CD14-positive monocyte (primary cell): ENCODE results near the gene NPAS3. TPM values are rescaled to one million over a fixed set of nuclear protein-coding genes. Genes with fewer than 3 reads are reported as not detected.

ENCODE experiments used
- DNase-seq, 3 donors: peaks; one replicate each; pipeline ENCODE4 v3.0.0-alpha.2; 2011 to 2022
- H2AFZ ChIP-seq: 2 replicates; pipeline ENCODE4 v1.6.0; 2012; ENCODE audit warnings: mild to moderate bottlenecking, low read depth, low read length, inconsistent platforms; ENCODE audit not compliant: insufficient read depth, poor library complexity, severe bottlenecking
- H3K27ac ChIP-seq, 2 donors: 1 replicate in 1 of 2; 2 replicates in 1 of 2; pipeline ENCODE4 v1.5.1; 2012 to 2013; ENCODE audit warnings: low read length in 2 of 2, control low read depth in 1 of 2, inconsistent platforms in 1 of 2, low read depth in 1 of 2, mild to moderate bottlenecking in 1 of 2
- H3K27me3 ChIP-seq, 2 donors: one replicate each; pipeline versions ENCODE4 v1.6.0 to v1.6.1; 2011 to 2013; ENCODE audit warnings: low read length in 2 of 2; ENCODE audit not compliant: control insufficient read depth in 2 of 2, insufficient read depth in 2 of 2
- H3K36me3 ChIP-seq, 2 donors: replicated peaks in 1 of 2; 1 replicate in 1 of 2; 2 replicates in 1 of 2; pipeline versions ENCODE4 v1.5.1 to v1.6.1; 2012 to 2013; ENCODE audit warnings: low read length in 2 of 2, control low read depth in 1 of 2, inconsistent platforms in 1 of 2, mild to moderate bottlenecking in 1 of 2; ENCODE audit not compliant: insufficient read depth in 2 of 2, control insufficient read depth in 1 of 2
- H3K4me1 ChIP-seq, 2 donors: 1 replicate in 1 of 2; 2 replicates in 1 of 2; pipeline versions ENCODE4 v1.5.1 to v1.6.1; 2012 to 2013; ENCODE audit warnings: low read length in 2 of 2, control low read depth in 1 of 2, inconsistent platforms in 1 of 2, mild to moderate bottlenecking in 1 of 2, moderate library complexity in 1 of 2; ENCODE audit not compliant: insufficient read depth in 2 of 2, control insufficient read depth in 1 of 2
- H3K4me2 ChIP-seq: replicated peaks from 2 replicates; pipeline ENCODE3; 2012; ENCODE audit warnings: low read length, moderate library complexity, mild to moderate bottlenecking; ENCODE audit not compliant: poor library complexity, severe bottlenecking; ENCODE audit errors: extremely low read depth
- H3K4me3 ChIP-seq, 3 experiments: fragments of 200-600 bp in 1 of 3; sonication (generic) in 1 of 3; replicated peaks in 1 of 3; 1 replicate in 2 of 3; 2 replicates in 1 of 3; pipeline ENCODE4 v1.5.1; 2011 to 2013; ENCODE audit warnings: low read length in 3 of 3, mild to moderate bottlenecking in 3 of 3, control low read depth in 2 of 3, low read depth in 2 of 3, inconsistent platforms in 1 of 3, moderate library complexity in 1 of 3
- H3K79me2 ChIP-seq: 2 replicates; pipeline ENCODE4 v1.6.0; 2012; ENCODE audit warnings: mild to moderate bottlenecking, control low read depth, inconsistent platforms, low read length, moderate library complexity; ENCODE audit not compliant: insufficient read depth
- H3K9ac ChIP-seq: 2 replicates; pipeline ENCODE4 v1.6.0; 2017; ENCODE audit warnings: low read length, mild to moderate bottlenecking; ENCODE audit not compliant: insufficient read depth, poor library complexity, severe bottlenecking
- H3K9me3 ChIP-seq, 2 donors: replicated peaks in 1 of 2; 1 replicate in 1 of 2; 2 replicates in 1 of 2; pipeline versions ENCODE4 v1.5.1 to v1.6.1; 2012 to 2013; ENCODE audit warnings: low read length in 2 of 2, control low read depth in 1 of 2; ENCODE audit not compliant: control insufficient read depth in 1 of 2, insufficient read depth in 1 of 2
- H4K20me1 ChIP-seq: 2 replicates; pipeline ENCODE4 v1.6.0; 2012; ENCODE audit warnings: mild to moderate bottlenecking, low read length, control low read depth, moderate library complexity; ENCODE audit not compliant: insufficient read depth
- H3K27ac Mint-ChIP-seq, 7 donors: one replicate each; pipeline ENCODE4 v1.8.0; 2020; ENCODE audit warnings: mild to moderate bottlenecking in 7 of 7, mixed read lengths in 7 of 7, moderate library complexity in 6 of 7, inconsistent platforms in 2 of 7
- H3K27me3 Mint-ChIP-seq, 3 donors: one replicate each; pipeline ENCODE4 v1.8.0; 2021 to 2022; ENCODE audit warnings: low read depth in 3 of 3, mild to moderate bottlenecking in 3 of 3, mixed read lengths in 3 of 3, moderate library complexity in 3 of 3, inconsistent platforms in 1 of 3
- H3K36me3 Mint-ChIP-seq, 2 donors: one replicate each; pipeline ENCODE4 v1.8.0; 2020; ENCODE audit warnings: mixed read lengths in 2 of 2, inconsistent platforms in 1 of 2, mild to moderate bottlenecking in 1 of 2
- H3K4me1 Mint-ChIP-seq: one replicate; pipeline ENCODE4 v1.8.0; 2020; ENCODE audit warnings: mild to moderate bottlenecking, mixed read lengths
- H3K4me3 Mint-ChIP-seq, 2 donors: one replicate each; pipeline ENCODE4 v1.8.0; 2020; ENCODE audit warnings: mild to moderate bottlenecking in 2 of 2, mixed read lengths in 2 of 2, moderate library complexity in 1 of 2
- H3K9me3 Mint-ChIP-seq, 7 donors: one replicate each; pipeline ENCODE4 v1.8.0; 2020 to 2022; ENCODE audit warnings: mixed read lengths in 7 of 7, mild to moderate bottlenecking in 6 of 7, moderate library complexity in 6 of 7, inconsistent platforms in 2 of 7
- WGBS: methylation state at CpG from one replicate; pipeline ENCODE4 v1.1.5; 2013; ENCODE audit warnings: missing lambda C conversion rate; ENCODE audit not compliant: insufficient coverage; 5-methylcytosine and 5-hydroxymethylcytosine counted together
- intact Hi-C, 2 donors: fragments of 100-400 bp; cut with micrococcal nuclease; formaldehyde crosslinking; loops; one replicate each; pipeline versions ENCODE4 v1.15.0 to v1.15.1; 2023
- polyA plus RNA-seq, 3 donors: library from polyadenylated mRNA; depleted of rRNA in 1 of 3; unstranded in 2 of 3; stranded (reverse) in 1 of 3; fragments of 300-500 nt in 2 of 3; fragments of >200 nt in 1 of 3; fragmentation: Illumina TruSeq in 2 of 3; gene quantifications; 1 replicate in 2 of 3; 2 replicates in 1 of 3; pipeline ENCODE4 v1.2.3, GENCODE V29; 2012 to 2021
- TF ChIP-seq, protein P1 (sequence below): fragments of 200-600 bp; IDR thresholded peaks from one replicate; pipeline ENCODE4 v1.8.0; 2022; ENCODE audit warnings: antibody characterized with exemption, mild to moderate bottlenecking

NPAS3 gene
- polyA plus RNA-seq, 3 donors, result not detected

DNA sequence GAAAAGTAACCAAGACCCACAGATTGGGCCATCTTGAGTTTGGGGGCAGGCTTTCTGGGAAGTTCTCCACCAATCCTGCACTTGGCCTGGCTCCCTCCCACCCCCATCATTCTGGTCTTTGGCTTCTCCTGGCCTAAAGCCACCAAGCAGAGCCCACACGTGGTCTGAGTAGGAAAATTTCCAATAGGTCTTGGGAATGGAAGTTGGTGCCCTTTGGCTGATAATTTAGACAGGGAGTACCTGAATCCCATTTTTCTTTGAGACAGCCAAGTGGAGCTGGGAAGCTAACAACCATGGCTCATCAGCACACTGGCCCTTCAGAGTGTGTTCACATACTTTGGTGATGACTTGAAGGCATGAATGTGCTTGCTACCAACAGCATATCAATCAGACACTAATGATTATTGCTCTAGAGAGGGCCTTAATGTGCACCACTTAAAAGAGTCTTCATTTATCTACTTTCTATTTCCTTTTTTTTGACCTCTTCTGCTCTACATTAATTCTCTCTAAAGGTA is 856.2 kb downstream of the NPAS3 start:
- Histone ChIP-seq H3K27me3 (peaks cover 12 to 32% of the 10 kb centered on the region in 2 donors), H3K4me1 (no peaks in the 10 kb centered on the region), H3K9me3 (no peaks in the 10 kb centered on the region), H3K4me2 (no peak overlapping the region), H3K36me3 (no peaks in the 10 kb centered on the region), H3K79me2 (no peaks in the 10 kb centered on the region), H2AFZ (no peak overlapping the region), H3K4me3 (no peak overlapping the region), H3K9ac (no peak overlapping the region), H3K27ac (no peak overlapping the region), H4K20me1 (no peaks in the 10 kb centered on the region)
- H3K9me3 Mint-ChIP-seq, result peaks cover 0 to 5% (median under 1%) of the 10 kb centered on the region in 7 donors
- H3K4me3 Mint-ChIP-seq, result no peak overlapping the region
- DNase-seq, result no peak
- H3K27me3 Mint-ChIP-seq, result peaks cover 33 to 47% (median 33%) of the 10 kb centered on the region in 3 donors
- no peak overlapping the region for H3K27ac Mint-ChIP-seq
- H3K4me1 Mint-ChIP-seq, result peaks cover 4% of the 10 kb centered on the region
- no CpG with 5 or more reads among the region's 1 CpG for WGBS
- intact Hi-C loops, result loop anchor here in 1 of 2 donors (5.0 kb wide), 1 partner anchor 1218 kb away; no protein-coding TSS in a partner anchor
- H3K36me3 Mint-ChIP-seq, result no peaks in the 10 kb centered on the region
- TF ChIP-seq, protein P1, sequence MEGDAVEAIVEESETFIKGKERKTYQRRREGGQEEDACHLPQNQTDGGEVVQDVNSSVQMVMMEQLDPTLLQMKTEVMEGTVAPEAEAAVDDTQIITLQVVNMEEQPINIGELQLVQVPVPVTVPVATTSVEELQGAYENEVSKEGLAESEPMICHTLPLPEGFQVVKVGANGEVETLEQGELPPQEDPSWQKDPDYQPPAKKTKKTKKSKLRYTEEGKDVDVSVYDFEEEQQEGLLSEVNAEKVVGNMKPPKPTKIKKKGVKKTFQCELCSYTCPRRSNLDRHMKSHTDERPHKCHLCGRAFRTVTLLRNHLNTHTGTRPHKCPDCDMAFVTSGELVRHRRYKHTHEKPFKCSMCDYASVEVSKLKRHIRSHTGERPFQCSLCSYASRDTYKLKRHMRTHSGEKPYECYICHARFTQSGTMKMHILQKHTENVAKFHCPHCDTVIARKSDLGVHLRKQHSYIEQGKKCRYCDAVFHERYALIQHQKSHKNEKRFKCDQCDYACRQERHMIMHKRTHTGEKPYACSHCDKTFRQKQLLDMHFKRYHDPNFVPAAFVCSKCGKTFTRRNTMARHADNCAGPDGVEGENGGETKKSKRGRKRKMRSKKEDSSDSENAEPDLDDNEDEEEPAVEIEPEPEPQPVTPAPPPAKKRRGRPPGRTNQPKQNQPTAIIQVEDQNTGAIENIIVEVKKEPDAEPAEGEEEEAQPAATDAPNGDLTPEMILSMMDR, result no peak

DNA sequence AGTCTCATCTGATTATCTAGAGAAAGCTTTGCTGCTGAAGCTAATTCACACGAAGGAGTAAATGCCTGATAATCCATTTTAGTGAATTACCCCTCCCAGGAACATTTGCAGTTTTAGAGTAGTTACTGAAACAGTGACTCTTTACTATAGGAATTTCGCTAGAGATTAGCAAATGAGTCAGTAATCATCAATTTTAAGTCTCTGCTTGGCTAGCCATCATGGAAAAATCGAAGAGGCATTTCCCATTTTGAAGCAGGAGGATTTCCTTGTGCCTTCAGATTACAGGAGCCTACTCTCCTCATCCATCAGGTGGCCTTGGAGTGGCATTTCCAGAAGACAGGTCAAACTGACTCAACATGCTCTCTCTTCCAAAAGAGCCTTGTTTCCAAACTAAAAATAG is 857.7 kb downstream of the NPAS3 start:
- Histone ChIP-seq H3K4me3 (no peak overlapping the region), H4K20me1 (no peaks in the 10 kb centered on the region), H3K27ac (no peak overlapping the region), H3K9ac (no peak overlapping the region), H3K4me2 (no peak overlapping the region), H2AFZ (no peak overlapping the region), H3K9me3 (peaks cover 0 to 7% of the 10 kb centered on the region in 2 donors), H3K79me2 (no peaks in the 10 kb centered on the region), H3K4me1 (no peaks in the 10 kb centered on the region), H3K27me3 (peaks cover 19 to 41% of the 10 kb centered on the region in 2 donors), H3K36me3 (no peaks in the 10 kb centered on the region)
- Mint-ChIP-seq H3K36me3 (peaks cover 0 to 2% of the 10 kb centered on the region in 2 donors), H3K27me3 (peaks cover 37 to 52% (median 42%) of the 10 kb centered on the region in 3 donors), H3K4me1 (peaks cover 4% of the 10 kb centered on the region), H3K27ac (no peak overlapping the region), H3K4me3 (no peak overlapping the region), H3K9me3 (peaks cover 0 to 12% (median 4%) of the 10 kb centered on the region in 7 donors)
- intact Hi-C loops, result no loop called here
- DNase-seq, result no peak
- TF ChIP-seq, protein P1, result no peak
- WGBS, result 80% methylated on average over 1 of the region's 3 CpGs
